Activated B cell treated with CpG ODN at 0.5 μM for 24 hours (primary cell): Measurements from ENCODE around the gene OVOL1. TPM values are rescaled to one million over a fixed set of nuclear protein-coding genes. Genes with fewer than 3 reads are reported as not detected.

Experiments
- ATAC-seq: fragments of 200-7000 bp; cut with Tn5 transposase; one replicate; pipeline ENCODE4 v1.10.0; 2021; ENCODE audit warnings: low read depth, mild to moderate bottlenecking, moderate library complexity
- CTCF ChIA-PET: fragments of 350-600 bp; sonication (Branson Sonifier 250); formaldehyde crosslinking; loops from one replicate; lab custom pipeline; 2021; ENCODE audit warnings: antibody characterized with exemption; lab: Charles Lee
- POLR2A ChIA-PET: fragments of 350-600 bp; sonication (Branson Sonifier 250); formaldehyde crosslinking; loops from one replicate; lab custom pipeline; 2021; ENCODE audit warnings: antibody characterized with exemption; lab: Charles Lee
- DNase-seq: peaks from one replicate; pipeline ENCODE4 v3.0.0; 2022
- H3K27ac Mint-ChIP-seq: one replicate; pipeline ENCODE4 v1.8.0; 2020; ENCODE audit warnings: mixed read lengths
- H3K27me3 Mint-ChIP-seq: one replicate; pipeline ENCODE4 v1.8.0; 2021; ENCODE audit warnings: mixed read lengths
- H3K36me3 Mint-ChIP-seq: one replicate; pipeline ENCODE4 v1.8.0; 2021; ENCODE audit warnings: low read depth, mixed read lengths
- H3K4me1 Mint-ChIP-seq: one replicate; pipeline ENCODE4 v1.8.0; 2021; ENCODE audit warnings: mixed read lengths
- H3K4me3 Mint-ChIP-seq: one replicate; pipeline ENCODE4 v1.8.0; 2020; ENCODE audit warnings: mild to moderate bottlenecking, mixed read lengths
- H3K9me3 Mint-ChIP-seq: one replicate; pipeline ENCODE4 v1.8.0; 2020; ENCODE audit warnings: mixed read lengths
- intact Hi-C: fragments of 100-400 bp; cut with micrococcal nuclease; formaldehyde crosslinking; loops from one replicate; pipeline ENCODE4 v1.15.1; 2024
- total RNA-seq: library from RNA; stranded (reverse); gene quantifications from 2 replicates; pipeline ENCODE4 v1.2.3, GENCODE V29; 2022
- TF ChIP-seq, protein P1 (sequence below): fragments of 200-600 bp; IDR thresholded peaks from one replicate; pipeline ENCODE4 v1.8.0; 2022; ENCODE audit warnings: antibody characterized with exemption, mild to moderate bottlenecking

The OVOL1 gene
- total RNA-seq, 1 donor from 2014 or later = 0.09 TPM

DNA sequence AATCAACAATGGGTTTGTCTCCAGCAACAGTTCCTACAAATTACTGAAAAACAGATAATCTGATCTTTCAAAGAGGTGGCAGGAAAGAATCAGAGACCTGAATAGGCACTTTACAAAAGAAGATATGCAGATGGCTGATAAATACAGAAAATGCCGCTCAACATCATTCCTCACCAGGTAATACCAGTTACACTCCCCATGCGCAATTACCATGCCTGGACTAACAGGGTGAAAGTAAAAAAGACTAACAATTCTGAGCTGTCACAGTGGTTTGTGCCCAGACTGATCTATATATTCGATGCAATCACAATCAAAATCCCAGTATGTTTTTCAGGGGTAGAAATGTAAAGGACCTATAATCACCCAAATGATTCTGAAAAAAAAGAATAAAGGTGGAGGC is 56.9 kb downstream of the OVOL1 start:
- H3K4me3 Mint-ChIP-seq = no peak overlapping the region
- CTCF ChIA-PET = interaction anchor here (0.6 kb wide), 1 partner anchor 72 kb away, joined by 4 read pairs; no protein-coding TSS in a partner anchor
- intact Hi-C loops = no loop called here
- H3K9me3 Mint-ChIP-seq = no peaks in the 10 kb centered on the region
- ATAC-seq (no peak), DNase-seq (no peak)
- POLR2A ChIA-PET = interaction anchor here (0.7 to 0.8 kb wide), 3 partner anchors 8 to 1617 kb away, joined by 3 read pairs; no protein-coding TSS in a partner anchor
- TF ChIP-seq, protein P1, sequence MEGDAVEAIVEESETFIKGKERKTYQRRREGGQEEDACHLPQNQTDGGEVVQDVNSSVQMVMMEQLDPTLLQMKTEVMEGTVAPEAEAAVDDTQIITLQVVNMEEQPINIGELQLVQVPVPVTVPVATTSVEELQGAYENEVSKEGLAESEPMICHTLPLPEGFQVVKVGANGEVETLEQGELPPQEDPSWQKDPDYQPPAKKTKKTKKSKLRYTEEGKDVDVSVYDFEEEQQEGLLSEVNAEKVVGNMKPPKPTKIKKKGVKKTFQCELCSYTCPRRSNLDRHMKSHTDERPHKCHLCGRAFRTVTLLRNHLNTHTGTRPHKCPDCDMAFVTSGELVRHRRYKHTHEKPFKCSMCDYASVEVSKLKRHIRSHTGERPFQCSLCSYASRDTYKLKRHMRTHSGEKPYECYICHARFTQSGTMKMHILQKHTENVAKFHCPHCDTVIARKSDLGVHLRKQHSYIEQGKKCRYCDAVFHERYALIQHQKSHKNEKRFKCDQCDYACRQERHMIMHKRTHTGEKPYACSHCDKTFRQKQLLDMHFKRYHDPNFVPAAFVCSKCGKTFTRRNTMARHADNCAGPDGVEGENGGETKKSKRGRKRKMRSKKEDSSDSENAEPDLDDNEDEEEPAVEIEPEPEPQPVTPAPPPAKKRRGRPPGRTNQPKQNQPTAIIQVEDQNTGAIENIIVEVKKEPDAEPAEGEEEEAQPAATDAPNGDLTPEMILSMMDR = no peak
- no peak overlapping the region for H3K27ac Mint-ChIP-seq
- H3K4me1 Mint-ChIP-seq = no peaks in the 10 kb centered on the region
- H3K36me3 Mint-ChIP-seq = no peaks in the 10 kb centered on the region
- no peaks in the 10 kb centered on the region for H3K27me3 Mint-ChIP-seq

DNA sequence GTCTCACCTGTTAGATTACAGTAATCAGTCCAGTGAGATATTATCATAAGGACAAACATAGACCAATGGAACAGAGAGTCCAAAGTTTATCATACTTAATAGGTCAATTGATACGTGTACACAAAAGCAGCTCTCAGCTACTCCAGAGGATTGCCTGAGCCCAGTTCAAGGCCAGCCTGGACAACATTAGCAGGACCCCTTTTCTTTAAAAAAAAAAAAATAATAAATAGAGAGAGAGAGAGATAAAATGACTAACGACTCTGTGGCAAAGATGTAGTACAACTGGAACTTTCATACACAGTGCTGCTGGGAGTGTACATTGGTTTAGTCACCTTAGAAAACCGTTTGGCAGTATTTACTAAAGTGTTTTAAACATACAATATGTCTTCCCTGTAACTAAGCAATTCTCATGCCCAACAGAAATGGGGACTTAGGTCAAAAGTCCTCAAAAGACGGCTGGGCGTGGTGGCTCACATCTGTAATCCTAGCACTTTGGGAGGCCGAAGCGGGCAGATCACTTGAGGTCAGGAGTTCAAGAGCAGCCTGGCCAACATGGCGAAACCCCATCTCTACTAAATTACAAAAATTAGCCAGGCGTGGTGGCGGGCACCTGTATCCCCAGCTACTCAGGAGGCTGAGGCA is 57.5 kb downstream of the OVOL1 start:
- CTCF ChIA-PET = interaction anchor here (0.6 kb wide), 1 partner anchor 73 kb away, joined by 4 read pairs; no protein-coding TSS in a partner anchor
- Mint-ChIP-seq H3K27ac (no peak overlapping the region), H3K9me3 (no peaks in the 10 kb centered on the region), H3K27me3 (no peaks in the 10 kb centered on the region), H3K4me3 (no peak overlapping the region), H3K36me3 (no peaks in the 10 kb centered on the region), H3K4me1 (no peaks in the 10 kb centered on the region)
- intact Hi-C loops = no loop called here
- ATAC-seq (no peak), DNase-seq (no peak)
- TF ChIP-seq, protein P1 = no peak
- POLR2A ChIA-PET = interaction anchor here (0.7 kb wide), 2 partner anchors 132 to 1618 kb away, joined by 3 to 5 read pairs; no protein-coding TSS in a partner anchor

Other genes with a start within 250 kb of the OVOL1 start
- 25.0 and 25.3 TPM in 2 replicates for gene LTBP3, start 228.7 kb upstream of the OVOL1 start, total RNA-seq
- gene ZNRD2, start 216.6 kb upstream of the OVOL1 start, total RNA-seq = 40.9 and 41.0 TPM in 2 replicates
- 19.1 and 21.6 TPM in 2 replicates for gene FAM89B, start 214.5 kb upstream of the OVOL1 start, total RNA-seq
- gene EHBP1L1, start 211.0 kb upstream of the OVOL1 start, total RNA-seq = 143 and 163 TPM in 2 replicates
- 1.0 and 1.1 TPM in 2 replicates for gene KCNK7, start 191.3 kb upstream of the OVOL1 start, total RNA-seq
- gene MAP3K11, start 172.8 kb upstream of the OVOL1 start, total RNA-seq = 72.1 and 89.6 TPM in 2 replicates
- gene PCNX3, start 171.3 kb upstream of the OVOL1 start, total RNA-seq = 45.3 and 51.4 TPM in 2 replicates
- gene SIPA1, start 149.0 kb upstream of the OVOL1 start, total RNA-seq = 236 and 252 TPM in 2 replicates
- 110 and 119 TPM in 2 replicates for gene RELA, start 124.1 kb upstream of the OVOL1 start, total RNA-seq
- gene KAT5, start 74.8 kb upstream of the OVOL1 start, total RNA-seq = 108 and 120 TPM in 2 replicates
- gene RNASEH2C, start 66.3 kb upstream of the OVOL1 start, total RNA-seq = 85.3 and 91.4 TPM in 2 replicates
- gene AP5B1, start 6.1 kb upstream of the OVOL1 start, total RNA-seq = 17.4 and 20.9 TPM in 2 replicates
- gene SNX32, start 46.9 kb downstream of the OVOL1 start, total RNA-seq = 0.37 and 1.0 TPM in 2 replicates
- gene CFL1, start 71.1 kb downstream of the OVOL1 start, total RNA-seq = 1,079 and 1,089 TPM in 2 replicates
- gene MUS81, start 73.4 kb downstream of the OVOL1 start, total RNA-seq = 73.8 and 83.1 TPM in 2 replicates
- 3.8 and 6.3 TPM in 2 replicates for gene EFEMP2, start 85.7 kb downstream of the OVOL1 start, total RNA-seq
- gene CTSW, start 92.8 kb downstream of the OVOL1 start, total RNA-seq = 0.59 and 0.93 TPM in 2 replicates
- 74.5 and 76.5 TPM in 2 replicates for gene FIBP, start 101.4 kb downstream of the OVOL1 start, total RNA-seq
- 21.6 and 23.4 TPM in 2 replicates for gene CCDC85B, start 103.6 kb downstream of the OVOL1 start, total RNA-seq
- gene FOSL1, start 113.3 kb downstream of the OVOL1 start, total RNA-seq = 1.0 and 1.4 TPM in 2 replicates
- gene C11orf68, start 132.0 kb downstream of the OVOL1 start, total RNA-seq = 28.9 and 31.7 TPM in 2 replicates
- gene DRAP1, start 132.4 kb downstream of the OVOL1 start, total RNA-seq = 64.7 and 75.8 TPM in 2 replicates
- not detected in 2 replicates for gene TSGA10IP, start 158.4 kb downstream of the OVOL1 start, total RNA-seq
- gene SART1, start 174.7 kb downstream of the OVOL1 start, total RNA-seq = 86.6 and 92.3 TPM in 2 replicates
- gene EIF1AD, start 215.1 kb downstream of the OVOL1 start, total RNA-seq = 50.7 and 58.9 TPM in 2 replicates
- gene BANF1, start 215.4 kb downstream of the OVOL1 start, total RNA-seq = 220 and 228 TPM in 2 replicates
- not detected in 2 replicates for gene CST6, start 224.9 kb downstream of the OVOL1 start, total RNA-seq
- not detected in 2 replicates for gene CATSPER1, start 239.4 kb downstream of the OVOL1 start, total RNA-seq